Measurements from ENCODE around the gene CST1. TPM values are rescaled to one million over a fixed set of nuclear protein-coding genes. Genes with fewer than 3 reads are reported as not detected.
"Not testable (repeated sequence)": the region's sequence is repeated elsewhere in the genome, so short reads cannot be mapped to it uniquely, and the experiment has no call there.

CST1 gene
- total RNA-seq, 2 experiments from 2014 or later = not detected

GRCh38 chr20:23727016-23727415, 23.7 kb downstream of the CST1 start:
- H3K9me3 Mint-ChIP-seq = no peaks in the 10 kb centered on the region
- no peak overlapping the region for H3K27ac ChIP-seq (ENCODE audit: low read depth in 1 of 2, low read length in 2 of 2)
- H3K36me3 Mint-ChIP-seq (ENCODE audit: low read depth) = no peaks in the 10 kb centered on the region
- DNase-seq (no peak), ATAC-seq (ENCODE audit: poor library complexity) (no peak)
- H3K4me3 Mint-ChIP-seq = no peak overlapping the region
- no peak for TF ChIP-seq CTCF (IDR thresholded peaks at IDR 0.05)
- peaks cover 10% of the 10 kb centered on the region for H3K27me3 Mint-ChIP-seq
- no peaks in the 10 kb centered on the region for H3K4me1 Mint-ChIP-seq (ENCODE audit: low read depth)
- no peaks in the 10 kb centered on the region for H3K36me3 ChIP-seq (ENCODE audit: insufficient read depth, low read length)
- CTCF ChIA-PET = no interaction called here
- no peak overlapping the region for H3K27ac Mint-ChIP-seq
- intact Hi-C loops (cut with DNase I, micrococcal nuclease) = no loop called here
- H3K27me3 ChIP-seq (ENCODE audit: control insufficient read depth in 1 of 2, insufficient read depth in 2 of 2, low read length in 2 of 2) = no peaks in the 10 kb centered on the region
- no peaks in the 10 kb centered on the region for H3K4me1 ChIP-seq (ENCODE audit: insufficient read depth, low read length)
- no peaks in the 10 kb centered on the region for H3K9me3 ChIP-seq (ENCODE audit: control insufficient read depth in 1 of 2, insufficient read depth in 1 of 2, low read length in 2 of 2)
- POLR2A ChIA-PET = no interaction called here
- no peak overlapping the region for H3K4me3 ChIP-seq (ENCODE audit: low read length)

GRCh38 chr20:23725102-23725501, 25.6 kb downstream of the CST1 start:
- Histone ChIP-seq H3K4me1 (ENCODE audit: insufficient read depth, low read length) (no peaks in the 10 kb centered on the region), H3K27me3 (ENCODE audit: control insufficient read depth in 1 of 2, insufficient read depth in 2 of 2, low read length in 2 of 2) (no peaks in the 10 kb centered on the region), H3K4me3 (ENCODE audit: low read length) (no peak overlapping the region), H3K9me3 (ENCODE audit: control insufficient read depth in 1 of 2, insufficient read depth in 1 of 2, low read length in 2 of 2) (no peaks in the 10 kb centered on the region), H3K36me3 (ENCODE audit: insufficient read depth, low read length) (no peaks in the 10 kb centered on the region), H3K27ac (ENCODE audit: low read depth in 1 of 2, low read length in 2 of 2) (no peak overlapping the region)
- H3K4me1 Mint-ChIP-seq (ENCODE audit: low read depth) = no peaks in the 10 kb centered on the region
- CTCF ChIA-PET = no interaction called here
- POLR2A ChIA-PET = no interaction called here
- intact Hi-C loops (cut with DNase I, micrococcal nuclease) = no loop called here
- H3K9me3 Mint-ChIP-seq = no peaks in the 10 kb centered on the region
- ATAC-seq (ENCODE audit: poor library complexity) = no peak
- no peak for DNase-seq
- H3K27ac Mint-ChIP-seq = no peak overlapping the region
- peaks cover 7% of the 10 kb centered on the region for H3K27me3 Mint-ChIP-seq
- H3K36me3 Mint-ChIP-seq (ENCODE audit: low read depth) = no peaks in the 10 kb centered on the region
- no peak for TF ChIP-seq CTCF (IDR thresholded peaks at IDR 0.05)
- H3K4me3 Mint-ChIP-seq = no peak overlapping the region

GRCh38 chr20:23723659-23724307, 27.0 kb downstream of the CST1 start:
- H3K27me3 ChIP-seq (ENCODE audit: control insufficient read depth in 1 of 2, insufficient read depth in 2 of 2, low read length in 2 of 2); H3K27ac ChIP-seq (ENCODE audit: low read depth in 1 of 2, low read length in 2 of 2); H3K4me3 ChIP-seq (ENCODE audit: low read length); H3K36me3 ChIP-seq (ENCODE audit: insufficient read depth, low read length); H3K27me3 Mint-ChIP-seq; ATAC-seq (ENCODE audit: poor library complexity); CTCF ChIA-PET; H3K9me3 ChIP-seq (ENCODE audit: control insufficient read depth in 1 of 2, insufficient read depth in 1 of 2, low read length in 2 of 2); H3K4me3 Mint-ChIP-seq; H3K27ac Mint-ChIP-seq; H3K4me1 Mint-ChIP-seq (ENCODE audit: low read depth); POLR2A ChIA-PET; H3K4me1 ChIP-seq (ENCODE audit: insufficient read depth, low read length); intact Hi-C loops (cut with DNase I, micrococcal nuclease); H3K9me3 Mint-ChIP-seq; H3K36me3 Mint-ChIP-seq (ENCODE audit: low read depth): not testable (repeated sequence)
- peak in 2 of 14 experiments; percentile 1 to 8 for DNase-seq
- peak; percentile 18 for TF ChIP-seq CTCF (IDR thresholded peaks at IDR 0.05)

- H3K27ac ChIP-seq (ENCODE audit: low read depth in 1 of 2, low read length in 2 of 2); POLR2A ChIA-PET; CTCF ChIA-PET; ATAC-seq (ENCODE audit: poor library complexity); H3K27ac Mint-ChIP-seq; H3K36me3 ChIP-seq (ENCODE audit: insufficient read depth, low read length); H3K4me1 Mint-ChIP-seq (ENCODE audit: low read depth); H3K36me3 Mint-ChIP-seq (ENCODE audit: low read depth); H3K9me3 ChIP-seq (ENCODE audit: control insufficient read depth in 1 of 2, insufficient read depth in 1 of 2, low read length in 2 of 2); H3K27me3 Mint-ChIP-seq; H3K9me3 Mint-ChIP-seq; intact Hi-C loops (cut with DNase I, micrococcal nuclease); H3K4me1 ChIP-seq (ENCODE audit: insufficient read depth, low read length); H3K4me3 Mint-ChIP-seq; DNase-seq; H3K27me3 ChIP-seq (ENCODE audit: control insufficient read depth in 1 of 2, insufficient read depth in 2 of 2, low read length in 2 of 2); H3K4me3 ChIP-seq (ENCODE audit: low read length): not testable (repeated sequence)
Measured at GRCh38 chr20:23722851-23723250, 27.9 kb downstream of the CST1 start.
